ENCODE measurements around the gene DNAH6.

- no peak for TF ChIP-seq POLR2A (IDR thresholded peaks at IDR 0.05)
- TF ChIP-seq, protein P1, sequence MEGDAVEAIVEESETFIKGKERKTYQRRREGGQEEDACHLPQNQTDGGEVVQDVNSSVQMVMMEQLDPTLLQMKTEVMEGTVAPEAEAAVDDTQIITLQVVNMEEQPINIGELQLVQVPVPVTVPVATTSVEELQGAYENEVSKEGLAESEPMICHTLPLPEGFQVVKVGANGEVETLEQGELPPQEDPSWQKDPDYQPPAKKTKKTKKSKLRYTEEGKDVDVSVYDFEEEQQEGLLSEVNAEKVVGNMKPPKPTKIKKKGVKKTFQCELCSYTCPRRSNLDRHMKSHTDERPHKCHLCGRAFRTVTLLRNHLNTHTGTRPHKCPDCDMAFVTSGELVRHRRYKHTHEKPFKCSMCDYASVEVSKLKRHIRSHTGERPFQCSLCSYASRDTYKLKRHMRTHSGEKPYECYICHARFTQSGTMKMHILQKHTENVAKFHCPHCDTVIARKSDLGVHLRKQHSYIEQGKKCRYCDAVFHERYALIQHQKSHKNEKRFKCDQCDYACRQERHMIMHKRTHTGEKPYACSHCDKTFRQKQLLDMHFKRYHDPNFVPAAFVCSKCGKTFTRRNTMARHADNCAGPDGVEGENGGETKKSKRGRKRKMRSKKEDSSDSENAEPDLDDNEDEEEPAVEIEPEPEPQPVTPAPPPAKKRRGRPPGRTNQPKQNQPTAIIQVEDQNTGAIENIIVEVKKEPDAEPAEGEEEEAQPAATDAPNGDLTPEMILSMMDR (IDR thresholded peaks at IDR 0.05): no peak
These were observed at the start of gene DNAH6 for GRCh38 chr2:84516234-84516986.

Data from heart left ventricle (tissue), 13 donors.